IPS-15b (cell line): Measurements from ENCODE around the gene SIRT6.
"Not testable (repeated sequence)": the region's sequence is repeated elsewhere in the genome, so short reads cannot be mapped to it uniquely, and the experiment has no call there.

Experiments used
- H3K27me3 ChIP-seq: one replicate; pipeline ENCODE4 v1.6.1; 2013; ENCODE audit warnings: low read length; ENCODE audit not compliant: control insufficient read depth, insufficient read depth
- H3K36me3 ChIP-seq: one replicate; pipeline ENCODE4 v1.6.1; 2013; ENCODE audit warnings: low read length; ENCODE audit not compliant: control insufficient read depth, insufficient read depth
- H3K4me1 ChIP-seq: one replicate; pipeline ENCODE4 v1.6.1; 2013; ENCODE audit warnings: mild to moderate bottlenecking, low read length; ENCODE audit not compliant: control insufficient read depth, insufficient read depth
- H3K4me3 ChIP-seq: one replicate; pipeline ENCODE4 v1.5.1; 2013; ENCODE audit warnings: low read depth, low read length
- H3K9ac ChIP-seq: one replicate; pipeline ENCODE4 v1.6.1; 2013; ENCODE audit warnings: low read depth, mild to moderate bottlenecking, low read length
- H3K9me3 ChIP-seq: one replicate; pipeline ENCODE4 v1.6.1; 2013; ENCODE audit warnings: mild to moderate bottlenecking, low read length; ENCODE audit not compliant: control insufficient read depth, insufficient read depth

The SIRT6 gene

DNA sequence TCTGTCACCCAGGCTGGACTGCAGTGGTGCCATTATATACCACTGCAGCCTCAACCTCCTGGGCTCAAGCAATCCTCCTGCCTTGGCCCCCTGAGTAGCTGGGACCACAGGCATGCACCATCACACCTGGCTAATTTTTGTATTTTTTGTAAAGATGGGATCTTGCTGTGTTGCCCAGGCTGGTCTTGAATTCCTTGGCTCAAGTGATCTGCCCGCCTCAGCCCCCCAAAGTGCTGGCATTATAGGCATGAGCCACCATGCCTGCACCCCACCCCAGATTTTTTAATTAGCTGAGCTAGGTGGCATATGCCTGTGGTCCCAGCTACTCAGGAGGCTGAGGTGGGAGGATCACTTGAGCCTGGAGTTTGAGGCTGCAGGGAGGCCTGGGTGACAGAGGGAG, 39.4 kb downstream of the SIRT6 start:
- not testable (repeated sequence) for H3K9me3 ChIP-seq, H3K4me1 ChIP-seq, H3K4me3 ChIP-seq, H3K9ac ChIP-seq, H3K36me3 ChIP-seq, H3K27me3 ChIP-seq

DNA sequence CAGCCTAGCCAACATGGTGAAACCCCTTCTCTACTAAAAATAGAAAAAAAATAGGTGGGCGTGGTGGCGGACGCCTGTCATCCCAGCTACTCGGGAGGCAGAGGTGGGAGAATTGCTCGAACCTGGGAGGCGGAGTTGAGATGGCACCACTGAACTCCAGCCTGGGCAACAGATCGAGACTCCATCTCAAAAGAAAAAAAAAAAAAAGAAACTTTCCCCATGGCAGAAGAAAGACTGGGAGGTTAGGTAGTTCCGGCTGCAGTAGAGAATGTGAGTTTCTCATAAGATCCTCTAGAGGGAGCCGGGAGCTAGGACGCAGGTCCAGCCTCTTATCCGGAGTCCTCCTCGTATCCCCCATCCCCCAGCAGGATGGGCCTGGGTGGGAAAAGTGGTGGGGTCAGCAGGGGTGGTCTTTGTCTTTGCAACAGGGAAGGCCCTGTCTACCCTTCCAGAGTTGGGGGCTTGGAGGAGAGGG, 42.1 kb downstream of the SIRT6 start:
- Histone ChIP-seq H3K4me1 (no peaks in the 10 kb centered on the region), H3K9me3 (no peaks in the 10 kb centered on the region), H3K27me3 (no peaks in the 10 kb centered on the region), H3K36me3 (no peaks in the 10 kb centered on the region), H3K9ac (no peak overlapping the region), H3K4me3 (no peak overlapping the region)

DNA sequence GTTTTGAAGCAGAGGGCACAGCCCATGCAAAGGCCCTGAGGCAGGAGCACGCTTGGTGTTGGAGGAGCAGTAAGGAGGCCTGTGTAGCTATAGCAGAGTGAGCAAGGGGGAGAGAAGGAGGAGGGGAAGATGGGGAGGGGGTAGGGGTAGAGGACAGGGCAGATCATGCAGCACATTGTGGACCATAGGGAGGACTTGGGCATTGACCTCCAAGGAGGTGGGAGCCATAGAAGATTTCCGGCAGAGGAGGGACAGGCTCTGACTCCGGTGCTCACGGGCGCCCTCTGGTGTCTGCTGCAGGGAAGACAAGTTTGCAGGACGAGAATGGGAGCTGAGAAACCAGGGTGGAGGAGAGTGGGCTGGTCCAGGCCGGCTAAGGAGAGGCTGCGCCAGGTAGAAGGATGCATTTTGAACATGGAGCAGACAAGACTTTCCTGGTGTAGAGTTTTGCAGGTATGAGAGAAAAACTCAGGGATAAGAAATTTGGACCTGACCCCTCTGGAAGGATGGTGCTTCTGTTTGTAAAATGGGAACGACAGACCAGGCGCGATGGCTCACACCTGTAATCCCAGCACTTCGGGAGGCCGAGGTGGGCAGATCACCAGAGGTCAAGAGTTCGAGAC, 42.6 kb downstream of the SIRT6 start:
- Histone ChIP-seq H3K36me3 (no peaks in the 10 kb centered on the region), H3K4me3 (no peak overlapping the region), H3K9me3 (no peaks in the 10 kb centered on the region), H3K9ac (no peak overlapping the region), H3K27me3 (no peaks in the 10 kb centered on the region), H3K4me1 (no peaks in the 10 kb centered on the region)

DNA sequence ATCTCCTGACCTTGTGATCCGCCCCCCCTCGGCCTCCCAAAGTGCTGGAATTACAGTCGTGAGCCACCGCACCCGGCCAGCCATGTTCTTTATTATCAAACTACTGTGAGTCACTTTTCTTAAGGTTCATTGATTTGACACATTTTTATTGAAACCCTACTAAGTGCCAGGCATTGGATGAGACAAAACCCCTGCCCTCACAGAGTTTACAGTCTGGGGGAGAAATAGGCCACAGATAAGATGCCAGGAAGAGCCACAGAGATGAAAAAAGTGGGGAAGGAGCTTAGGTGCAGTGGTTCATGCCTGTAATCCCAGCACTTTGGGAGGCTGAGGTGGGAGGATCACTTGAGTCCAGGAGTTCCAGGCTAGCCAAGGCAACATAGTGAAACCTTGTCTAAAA, 43.9 kb downstream of the SIRT6 start:
- Histone ChIP-seq H3K36me3 (no peaks in the 10 kb centered on the region), H3K9me3 (no peaks in the 10 kb centered on the region), H3K27me3 (no peaks in the 10 kb centered on the region), H3K9ac (no peak overlapping the region), H3K4me3 (no peak overlapping the region), H3K4me1 (no peaks in the 10 kb centered on the region)

DNA sequence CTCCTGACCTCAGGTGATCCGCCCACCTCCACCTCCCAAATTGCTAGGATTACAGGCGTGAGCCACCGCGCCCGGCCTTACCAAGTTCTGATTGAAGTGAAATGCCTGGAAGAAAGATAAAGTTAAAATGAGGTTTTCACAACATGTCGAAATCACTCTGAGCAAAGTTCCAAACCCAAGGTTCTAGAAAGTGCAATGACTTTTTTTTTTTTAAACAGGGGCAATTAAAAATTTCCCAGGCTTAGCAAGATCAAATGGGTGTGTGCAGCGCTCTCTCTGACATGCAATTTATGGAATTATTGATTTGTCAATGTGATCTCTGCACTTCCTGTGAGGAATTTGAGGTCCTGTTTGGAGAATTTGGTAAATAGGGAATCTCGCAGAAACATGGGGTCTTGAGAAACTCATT, 45.7 kb downstream of the SIRT6 start:
- H3K4me3 ChIP-seq = no peak overlapping the region
- H3K27me3 ChIP-seq = no peaks in the 10 kb centered on the region
- no peaks in the 10 kb centered on the region for H3K36me3 ChIP-seq
- no peak overlapping the region for H3K9ac ChIP-seq
- no peaks in the 10 kb centered on the region for H3K4me1 ChIP-seq
- no peaks in the 10 kb centered on the region for H3K9me3 ChIP-seq

DNA sequence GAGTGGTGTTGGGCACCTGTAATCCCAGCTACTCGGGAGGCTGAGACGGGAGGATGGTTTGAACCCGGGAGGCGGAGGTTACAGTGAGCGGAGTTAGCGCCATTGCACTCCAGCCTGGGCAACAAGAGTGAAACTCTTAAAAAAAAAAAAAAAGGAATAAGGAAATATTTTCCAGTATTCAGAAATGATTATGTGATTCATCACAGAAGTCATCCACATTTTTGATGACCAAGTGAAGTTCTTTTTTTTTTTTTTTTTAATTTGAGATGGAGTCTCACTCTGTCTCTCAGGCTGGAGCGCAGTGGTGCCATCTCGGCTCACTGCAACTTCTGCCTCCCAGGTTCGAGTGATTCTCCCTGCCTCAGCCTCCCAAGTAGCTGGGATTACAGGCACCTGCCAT, 47.0 kb downstream of the SIRT6 start:
- H3K36me3 ChIP-seq = not testable (repeated sequence)

DNA sequence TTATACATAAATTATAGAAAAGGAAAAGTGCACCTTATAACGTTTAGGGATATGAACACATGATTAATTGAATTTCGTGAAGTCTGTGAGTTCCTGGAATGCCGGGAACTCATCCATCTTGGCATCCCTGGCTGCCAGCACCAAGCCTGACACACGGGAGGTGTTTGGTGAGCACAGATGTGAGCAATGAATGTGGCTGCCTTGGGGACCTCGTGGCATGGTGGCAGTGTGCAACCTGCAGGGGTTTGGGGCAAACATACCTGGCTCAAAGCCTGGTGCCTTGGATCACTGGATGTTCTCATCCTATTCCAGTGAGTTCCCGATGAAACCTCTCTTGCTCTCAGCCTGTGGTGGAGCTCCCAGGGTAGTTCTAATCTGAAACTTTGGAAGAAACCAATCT, 48.0 kb downstream of the SIRT6 start:
- H3K27me3 ChIP-seq = no peaks in the 10 kb centered on the region
- no peaks in the 10 kb centered on the region for H3K9me3 ChIP-seq
- no peaks in the 10 kb centered on the region for H3K4me1 ChIP-seq
- no peak overlapping the region for H3K4me3 ChIP-seq
- no peak overlapping the region for H3K9ac ChIP-seq
- H3K36me3 ChIP-seq = no peaks in the 10 kb centered on the region

More for the DNA sequence above, 47.0 kb downstream of the SIRT6 start:
- H3K27me3 ChIP-seq, H3K9ac ChIP-seq, H3K4me3 ChIP-seq, H3K4me1 ChIP-seq, H3K9me3 ChIP-seq: not testable (repeated sequence)

DNA sequence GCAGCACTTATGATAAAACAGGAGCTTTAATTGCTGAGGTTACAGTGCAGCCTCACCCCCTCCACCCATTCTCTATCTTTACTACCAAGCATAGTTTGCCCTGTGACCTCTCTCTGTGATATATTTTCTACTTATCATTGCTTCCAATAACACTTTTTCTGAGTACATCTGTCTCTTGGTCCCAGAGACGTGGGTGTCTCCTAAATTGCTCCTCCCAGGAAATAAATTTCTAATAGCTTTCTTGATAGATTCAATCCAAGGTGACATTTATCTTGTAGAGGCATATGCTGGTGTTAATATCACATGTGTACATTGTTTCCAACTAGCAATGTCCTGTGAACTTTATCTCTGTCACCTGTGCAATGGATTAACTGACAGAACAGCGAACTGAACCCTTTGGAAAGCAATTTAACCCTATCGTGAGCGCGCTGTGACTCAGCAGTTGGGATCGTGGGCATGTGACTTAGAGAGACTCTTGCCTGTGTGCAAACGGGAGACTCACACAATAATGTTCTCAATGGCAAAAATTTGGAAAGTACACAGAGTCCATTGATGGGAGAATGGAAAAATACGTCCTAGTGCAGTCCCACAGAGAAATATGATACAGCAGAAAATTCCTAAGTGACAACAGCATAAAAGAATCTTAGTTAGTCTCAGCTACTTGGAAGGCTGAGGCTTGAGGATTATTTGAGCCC, 51.5 kb downstream of the SIRT6 start:
- H3K4me3 ChIP-seq = no peak overlapping the region
- no peaks in the 10 kb centered on the region for H3K27me3 ChIP-seq
- no peak overlapping the region for H3K9ac ChIP-seq
- H3K9me3 ChIP-seq = no peaks in the 10 kb centered on the region
- no peaks in the 10 kb centered on the region for H3K36me3 ChIP-seq
- no peaks in the 10 kb centered on the region for H3K4me1 ChIP-seq

DNA sequence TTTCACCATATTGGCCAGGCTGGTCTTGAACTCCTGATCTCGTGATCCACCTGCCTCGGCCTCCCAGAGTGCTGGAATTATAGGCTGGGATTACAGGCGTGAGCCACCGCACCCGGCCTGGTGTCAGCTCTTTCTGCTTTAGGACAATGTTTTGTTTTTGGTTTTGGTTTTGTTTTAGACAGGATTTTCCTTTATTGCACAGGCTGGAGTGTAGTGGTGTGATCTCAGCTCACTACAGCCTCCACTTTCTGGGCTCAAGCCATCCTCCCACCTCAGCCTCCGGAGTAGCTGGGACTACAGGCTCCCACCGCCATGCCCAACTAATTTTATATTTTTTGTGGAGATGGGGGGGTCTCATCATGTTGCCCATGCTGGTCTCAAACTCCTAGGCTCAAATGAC, 53.3 kb downstream of the SIRT6 start:
- H3K36me3 ChIP-seq, H3K9ac ChIP-seq, H3K4me1 ChIP-seq, H3K9me3 ChIP-seq, H3K27me3 ChIP-seq, H3K4me3 ChIP-seq: not testable (repeated sequence)

DNA sequence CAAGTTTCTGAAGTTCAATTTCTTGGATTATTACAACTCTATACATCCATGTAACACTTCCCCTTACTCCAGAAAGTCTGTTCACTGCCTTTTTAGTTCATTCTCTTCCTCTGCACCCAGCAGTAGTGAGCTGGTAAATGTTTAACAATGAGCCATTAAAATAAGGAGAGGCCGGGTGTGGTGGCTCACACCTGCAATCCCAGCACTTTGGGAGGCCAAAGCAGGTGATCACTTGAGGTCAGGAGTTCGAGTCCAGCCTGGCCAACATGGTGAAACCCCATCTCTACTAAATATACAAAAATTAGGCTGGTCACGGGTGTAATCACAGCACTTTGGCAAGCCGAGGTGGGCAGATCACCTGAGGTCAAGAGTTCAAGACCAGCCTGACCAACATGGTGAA, 55.0 kb downstream of the SIRT6 start:
- H3K9ac ChIP-seq, H3K4me1 ChIP-seq, H3K36me3 ChIP-seq, H3K27me3 ChIP-seq, H3K4me3 ChIP-seq, H3K9me3 ChIP-seq: not testable (repeated sequence)

DNA sequence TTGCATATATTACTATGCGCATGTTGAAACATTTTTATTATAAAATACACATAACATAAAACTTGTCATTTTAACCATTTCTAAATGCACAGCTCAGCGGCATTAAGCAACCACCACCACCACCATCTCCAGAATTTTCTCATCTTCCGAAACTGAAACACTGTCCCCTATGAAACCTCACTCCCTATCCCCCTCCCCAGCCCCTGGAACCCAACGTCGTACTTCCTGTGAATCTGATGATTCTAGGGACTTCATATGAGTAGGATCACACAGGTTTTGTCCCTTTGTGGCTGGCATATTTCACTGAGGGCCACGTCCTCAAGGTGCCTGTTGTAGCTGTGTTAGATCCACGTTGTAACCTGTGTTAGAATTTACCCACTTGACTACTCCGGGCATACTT, 57.7 kb downstream of the SIRT6 start:
- no peaks in the 10 kb centered on the region for H3K27me3 ChIP-seq
- no peaks in the 10 kb centered on the region for H3K9me3 ChIP-seq
- peaks cover 8% of the 10 kb centered on the region for H3K36me3 ChIP-seq
- H3K4me3 ChIP-seq = peak overlapping the region; percentile 86
- peaks cover 2% of the 10 kb centered on the region for H3K4me1 ChIP-seq
- H3K9ac ChIP-seq = no peak overlapping the region
